Measurements from ENCODE around the gene ABCG2.
"Not testable (repeated sequence)": the region's sequence is repeated elsewhere in the genome, so short reads cannot be mapped to it uniquely, and the experiment has no call there.

The ABCG2 gene

DNA sequence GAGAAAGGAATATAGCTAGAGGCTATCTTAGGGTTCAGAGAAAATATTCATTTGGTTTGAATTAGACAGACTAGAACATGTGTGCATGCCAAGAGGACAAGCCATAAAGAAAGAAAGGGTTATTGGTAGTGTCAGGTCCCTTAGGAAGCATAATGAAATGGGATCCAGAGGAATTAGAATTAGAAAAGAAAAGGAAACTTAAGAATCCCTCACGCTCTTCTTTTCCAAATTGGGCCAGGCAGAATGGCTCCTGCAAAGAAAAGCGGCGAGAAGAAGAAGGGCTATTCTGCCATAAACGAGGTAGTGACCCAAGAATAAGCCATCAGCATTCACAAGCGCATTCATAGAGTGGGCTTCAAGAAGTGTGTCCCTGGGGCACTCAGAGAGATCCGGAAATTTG lies 4.9 kb upstream of the ABCG2 start:
- no peak for DNase-seq

DNA sequence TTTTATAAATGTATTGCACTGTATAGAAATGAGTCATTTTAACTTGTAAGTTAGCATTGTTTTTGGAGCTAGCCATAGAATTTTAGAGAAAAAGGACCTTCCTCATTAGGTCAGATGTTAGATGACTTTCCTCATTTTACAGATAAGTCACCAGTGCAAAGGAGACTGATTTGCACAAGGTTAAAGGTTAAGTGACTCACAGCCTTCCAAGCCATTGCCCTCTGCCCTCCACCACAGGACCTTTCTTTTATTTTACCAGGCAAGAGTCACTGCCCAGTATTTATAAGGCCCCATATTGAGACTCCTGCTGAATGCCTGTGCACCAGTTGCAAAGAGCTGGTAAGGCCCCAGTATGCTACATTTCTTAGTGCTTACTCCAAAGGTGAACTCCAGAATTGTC lies 4.2 kb upstream of the ABCG2 start:
- no peak for DNase-seq

DNA sequence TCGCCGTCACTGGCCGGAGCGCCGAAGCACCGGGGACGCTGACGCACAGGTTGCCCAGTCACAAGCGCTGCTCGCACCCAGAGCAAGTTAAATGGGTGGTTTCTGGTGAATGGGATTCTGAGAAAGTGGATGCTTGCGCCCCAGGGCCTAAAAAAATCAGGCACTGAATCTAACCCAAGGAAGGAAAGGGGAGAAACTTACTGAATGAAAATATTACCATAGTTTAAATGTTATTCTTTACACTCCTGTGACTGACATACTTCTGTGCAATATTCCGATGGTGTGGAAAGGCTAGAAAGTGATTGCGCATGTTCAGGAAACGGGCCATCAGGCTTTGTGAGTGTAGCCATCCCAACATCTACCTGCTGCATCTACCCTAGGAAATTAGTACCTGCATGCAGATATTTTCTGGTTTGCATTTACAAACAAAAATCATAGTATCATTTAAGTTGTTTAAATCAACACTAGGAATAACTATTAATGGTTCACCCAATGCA lies 838 bp upstream of the ABCG2 start:
- DNase-seq: no peak

DNA sequence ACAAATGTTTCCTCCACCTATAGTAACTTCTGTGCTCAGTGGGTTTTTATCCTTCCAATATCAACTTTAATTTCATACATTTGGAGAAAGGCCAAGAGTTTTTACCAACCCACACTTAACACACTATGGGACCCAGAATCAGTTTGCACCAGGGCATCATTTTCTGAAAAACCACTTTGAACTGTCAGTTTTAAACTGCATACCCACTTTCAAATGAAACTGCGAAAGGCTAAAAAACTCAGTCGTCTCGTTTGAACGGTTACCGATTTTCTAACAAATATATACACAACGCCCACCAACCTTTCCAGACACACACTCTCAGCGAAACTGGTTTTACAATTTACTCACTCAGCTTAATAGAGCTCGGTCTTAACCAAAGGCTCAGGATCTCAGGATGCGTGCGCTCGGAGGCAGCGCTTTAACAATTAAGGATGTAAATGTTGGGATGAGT lies 376 bp downstream of the ABCG2 start:
- no peak for DNase-seq

- DNase-seq: not testable (repeated sequence)
These were observed 6.1 kb downstream of the ABCG2 start for GRCh38 chr4:88152331-88152730.

GRCh38 chr4:88148560-88148959 lies 9.9 kb downstream of the ABCG2 start:
- no peak for DNase-seq

DNA sequence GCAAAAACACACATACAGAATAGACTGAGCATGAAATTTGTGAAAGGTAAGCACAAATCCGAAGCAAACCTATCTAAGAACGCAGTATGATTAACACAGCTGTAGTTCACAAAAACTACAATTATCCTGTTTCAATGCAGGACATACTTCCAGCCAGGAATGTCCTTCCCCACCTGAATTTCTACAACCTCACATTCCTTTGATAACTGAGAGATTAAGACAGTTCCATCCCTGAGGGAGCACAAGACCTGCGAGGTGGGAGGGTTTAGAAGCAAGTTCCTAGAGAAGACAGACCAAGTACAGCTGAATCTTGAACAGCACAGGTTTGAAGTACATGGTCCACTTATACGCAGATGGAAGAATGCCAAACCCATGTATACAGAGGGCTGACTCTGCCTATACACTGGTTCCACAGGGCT lies 10.6 kb downstream of the ABCG2 start:
- no peak for DNase-seq

DNA sequence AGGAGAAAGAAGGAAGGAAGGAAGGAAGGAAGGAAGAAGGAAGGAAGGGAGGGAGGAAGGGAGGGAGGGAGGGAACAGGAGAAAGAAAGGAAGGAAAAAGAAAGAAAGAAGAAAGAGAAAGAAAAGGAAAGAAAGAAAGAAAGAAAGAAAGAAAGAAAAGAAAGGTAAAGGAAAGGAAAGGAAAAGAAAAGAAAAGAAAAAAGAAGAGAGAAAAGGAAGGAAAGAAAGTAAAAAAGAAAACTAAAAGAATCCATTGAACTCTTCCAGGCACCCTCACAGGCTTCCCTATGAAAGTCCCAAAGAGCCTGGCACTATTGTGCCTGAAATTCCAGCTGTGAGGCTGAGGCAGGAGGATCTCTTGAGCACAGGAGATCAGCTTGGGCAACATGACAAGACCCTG lies 11.5 kb downstream of the ABCG2 start:
- DNase-seq: no peak

DNA sequence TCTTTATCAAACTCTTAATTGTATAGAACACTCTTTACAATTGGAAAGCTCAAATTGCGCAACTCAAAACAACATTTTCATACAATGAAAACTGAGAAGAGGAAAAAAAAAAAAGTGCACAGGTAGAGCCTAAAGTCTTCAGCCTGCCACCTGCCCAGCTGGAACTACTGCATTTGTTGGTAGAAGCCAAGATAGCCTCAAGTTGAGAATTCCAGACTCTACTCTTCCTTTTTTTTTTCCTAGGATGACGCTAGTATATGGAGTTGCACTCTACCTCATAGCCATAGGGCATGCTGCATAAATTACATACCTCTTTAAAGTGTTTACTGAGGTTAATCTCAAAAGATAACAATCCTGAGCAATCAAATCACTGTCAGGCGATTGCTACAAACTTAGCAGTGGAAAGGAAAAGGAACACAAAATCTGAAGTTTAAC lies 13.6 kb downstream of the ABCG2 start:
- DNase-seq: no peak

DNA sequence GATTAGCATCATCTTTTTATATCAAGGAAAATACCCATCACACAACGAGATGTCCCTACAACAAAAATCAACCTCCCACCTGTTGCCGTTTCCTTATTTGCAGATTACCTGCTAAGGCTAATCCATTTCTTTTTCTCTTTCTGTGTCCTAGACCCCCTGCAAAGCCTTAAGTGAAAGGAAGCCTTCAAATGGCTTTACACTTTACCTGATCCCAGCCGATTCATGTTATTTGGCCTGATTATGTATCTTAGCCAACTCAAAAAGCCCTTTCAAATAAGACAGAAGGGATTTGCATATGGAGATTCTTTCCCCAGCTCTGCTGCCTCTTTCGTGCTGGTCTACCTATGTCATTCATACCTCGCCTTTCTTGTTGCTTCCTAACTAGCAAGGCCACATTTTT lies 14.4 kb downstream of the ABCG2 start:
- DNase-seq: no peak

DNA sequence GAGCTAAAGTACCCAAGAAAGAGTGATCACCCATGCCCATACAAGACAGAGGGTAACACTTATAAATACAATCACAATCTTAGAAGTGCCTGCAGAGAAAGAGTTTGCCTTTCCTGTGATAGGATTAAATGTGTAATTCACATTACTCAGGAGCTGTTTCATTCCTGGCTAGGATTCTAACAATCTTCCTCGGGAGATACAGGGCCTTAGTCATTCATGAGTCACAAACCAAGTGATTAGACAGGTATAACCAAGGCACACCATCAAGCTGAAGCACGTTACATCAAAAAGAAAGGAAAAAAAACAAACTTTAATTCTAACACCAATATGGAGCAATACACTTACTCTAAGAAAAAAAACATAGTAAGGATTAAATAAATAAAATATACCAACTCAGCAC lies 14.9 kb downstream of the ABCG2 start:
- no peak for DNase-seq

- DNase-seq: no peak
These were observed 19.9 kb downstream of the ABCG2 start for GRCh38 chr4:88138561-88138960.

GRCh38 chr4:88137112-88137511 lies 21.3 kb downstream of the ABCG2 start:
- DNase-seq: no peak

GRCh38 chr4:88136249-88136648 lies 22.2 kb downstream of the ABCG2 start:
- DNase-seq: no peak

DNA sequence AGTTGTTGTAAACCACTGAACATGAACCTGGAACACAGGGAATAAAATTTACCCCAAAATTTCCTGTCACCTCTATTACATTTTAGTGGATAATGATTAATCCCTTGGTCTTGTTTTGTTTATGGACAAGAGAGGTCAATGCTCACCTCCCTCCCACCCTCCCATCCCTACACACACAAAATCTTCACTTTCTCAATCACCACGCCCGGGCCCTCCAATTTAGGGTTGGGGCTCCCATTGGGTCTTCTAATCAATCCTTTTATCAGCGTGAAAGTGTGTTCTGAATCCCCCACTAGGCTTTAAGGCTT lies 23.1 kb downstream of the ABCG2 start:
- no peak for DNase-seq

DNA sequence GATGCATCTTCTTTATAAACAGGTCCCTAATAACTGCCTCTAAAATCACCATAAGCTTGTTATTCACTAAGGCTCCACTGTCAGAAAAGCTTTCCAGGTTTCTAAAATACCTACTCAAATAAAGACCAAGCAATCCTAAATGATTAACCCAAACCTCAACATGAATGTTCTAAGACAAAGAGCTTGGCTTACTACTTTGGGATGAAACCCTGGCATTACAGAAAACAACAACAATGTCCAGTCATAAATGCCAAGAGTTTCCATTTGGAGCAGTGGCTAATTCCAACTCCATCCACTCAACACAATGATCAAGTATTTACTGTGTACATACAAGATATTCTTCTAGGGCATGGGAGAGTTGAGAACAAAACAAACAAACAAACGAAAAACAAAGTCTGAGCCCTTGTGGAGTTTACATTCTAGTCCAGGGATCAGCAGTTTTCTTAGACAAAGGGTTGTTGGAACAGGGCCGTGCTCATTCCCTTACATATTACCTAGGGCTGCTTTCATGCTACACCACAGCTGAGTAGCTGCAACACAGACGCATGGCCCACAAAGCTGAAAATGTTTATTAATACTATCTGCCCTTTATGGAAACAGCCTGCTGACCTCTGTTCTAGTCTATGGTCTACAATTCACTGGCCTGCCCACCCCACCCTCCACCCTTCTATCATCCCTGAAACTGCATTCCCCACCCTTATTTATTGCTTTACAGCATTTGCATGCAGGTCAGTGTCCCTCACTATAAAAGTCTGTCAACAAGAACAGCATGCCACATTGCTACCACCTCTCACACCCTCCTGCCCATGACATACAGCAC lies 23.7 kb downstream of the ABCG2 start:
- no peak for DNase-seq

- DNase-seq: no peak
These were observed 24.3 kb downstream of the ABCG2 start for GRCh38 chr4:88134111-88134510.

DNA sequence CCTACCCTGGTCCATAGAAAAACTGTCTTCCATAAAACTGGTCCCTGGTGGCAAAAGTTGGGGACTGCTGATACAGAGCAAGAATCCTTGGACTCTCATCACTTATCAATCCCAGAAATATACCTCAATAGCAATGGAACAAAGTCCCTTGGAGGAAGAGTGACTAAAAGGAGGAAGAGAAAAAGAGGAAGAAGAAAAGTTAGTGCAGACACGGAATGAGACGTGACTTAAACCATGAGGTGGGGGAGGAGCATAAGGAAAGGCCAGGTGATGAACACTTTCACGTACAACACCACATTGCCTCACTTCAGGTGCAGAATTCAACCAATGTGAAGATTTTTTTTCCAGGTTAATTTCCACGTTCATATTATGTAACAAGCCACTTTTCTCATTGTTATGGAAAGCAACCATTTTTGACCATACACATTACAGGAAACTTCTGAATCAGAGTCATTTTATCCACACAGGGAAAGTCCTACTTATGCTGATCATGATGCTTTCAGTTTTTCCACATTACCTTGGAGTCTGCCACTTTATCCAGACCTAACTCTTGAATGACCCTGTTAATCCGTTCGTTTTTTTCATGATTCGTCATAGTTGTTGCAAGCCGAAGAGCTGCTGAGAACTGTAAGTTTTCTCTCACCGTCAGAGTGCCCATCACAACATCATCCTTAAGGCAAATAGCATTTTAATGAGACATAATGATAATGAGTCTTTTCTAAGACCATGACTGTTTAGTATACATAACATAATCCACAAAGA lies 27.7 kb downstream of the ABCG2 start:
- no peak for DNase-seq

- no peak for DNase-seq
These were observed 28.4 kb downstream of the ABCG2 start for GRCh38 chr4:88130003-88130402.

GRCh38 chr4:88122260-88122659 lies 36.2 kb downstream of the ABCG2 start:
- DNase-seq: not testable (repeated sequence)

GRCh38 chr4:88119943-88120342 lies 38.5 kb downstream of the ABCG2 start:
- no peak for DNase-seq

- DNase-seq: no peak
These were observed 42.9 kb downstream of the ABCG2 start for GRCh38 chr4:88115587-88115986.

DNA sequence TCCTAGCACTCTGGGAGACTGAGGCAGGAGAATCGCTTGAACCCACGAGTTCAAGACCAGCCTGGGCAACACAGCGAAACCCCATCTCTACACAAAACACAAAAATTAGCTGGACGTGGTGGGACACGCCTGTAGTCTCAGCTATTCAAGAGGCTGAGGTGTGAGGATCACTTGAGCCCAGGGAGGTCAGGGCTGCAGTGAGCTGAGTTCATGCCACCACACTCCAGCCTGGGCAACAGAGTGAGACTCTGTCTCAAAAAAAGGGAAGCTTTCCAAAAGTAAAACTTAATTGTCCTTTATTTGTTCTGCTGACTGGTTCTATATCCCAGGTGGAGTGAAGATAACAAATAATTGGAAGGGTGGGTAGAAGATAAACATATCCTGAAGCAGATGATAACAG lies 45.6 kb downstream of the ABCG2 start:
- DNase-seq: no peak

DNA sequence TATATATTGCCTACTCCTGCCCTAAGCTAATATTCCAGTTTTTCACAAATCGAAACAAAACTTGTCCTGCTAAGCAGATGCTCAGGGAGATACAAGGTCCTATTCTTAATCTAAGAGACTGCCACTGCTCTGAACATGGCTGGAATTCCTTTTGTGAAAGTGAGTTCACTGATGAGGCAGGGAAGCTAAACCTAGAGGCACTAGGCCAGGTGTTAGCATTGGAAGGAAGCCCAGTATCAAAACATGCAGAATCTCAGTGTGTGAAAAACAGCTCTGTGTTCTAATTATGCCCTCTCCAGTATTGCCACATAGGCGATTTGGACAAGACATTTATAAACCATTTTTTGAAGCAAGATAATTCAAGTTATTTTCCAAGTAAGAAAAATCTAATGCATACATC lies 47.6 kb downstream of the ABCG2 start:
- DNase-seq: no peak
